ENCODE results near the gene GPC6.

DNA sequence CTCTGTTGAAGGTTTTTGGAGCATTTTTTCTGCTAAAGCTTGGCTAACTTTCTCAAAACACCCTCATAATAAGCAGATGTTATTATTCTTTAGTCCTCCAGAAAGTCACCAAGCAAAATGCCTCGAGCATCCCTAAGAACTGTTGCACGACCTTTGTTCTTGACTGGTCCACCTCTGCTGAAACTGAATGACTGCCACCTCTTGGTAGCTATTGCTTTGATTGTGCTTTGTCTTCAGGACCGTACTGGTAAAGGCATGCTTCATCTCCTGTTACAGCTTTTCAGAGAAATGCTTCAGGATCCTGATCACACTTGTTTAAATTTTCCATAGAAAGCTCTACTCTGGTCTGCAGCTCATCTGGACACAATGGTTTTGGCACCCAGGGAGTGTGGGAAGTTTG is 998.1 kb downstream of the GPC6 start:
- TF ChIP-seq POLR2A (conservative IDR thresholded peaks at IDR 0.05): no peak
- TF ChIP-seq POLR2AphosphoS5 (IDR thresholded peaks at IDR 0.05; ENCODE audit: control insufficient read depth, insufficient read depth, low read depth, low read length): no peak
- no peak for TF ChIP-seq ESRRA (IDR thresholded peaks at IDR 0.05; ENCODE audit: borderline replicate concordance, low read depth)
- TF ChIP-seq TCF3 (CRISPR knock-in tag; IDR thresholded peaks at IDR 0.05): no peak
